Stomach (tissue), 4 donors: ENCODE measurements around the gene RNU6-8.

ENCODE experiments used
- CTCF ChIP-seq, 7 experiments: fragments of 450-650 bp in 4 of 7; fragments of 200-600 bp in 3 of 7; sonication (generic) in 3 of 7; IDR thresholded peaks; one replicate each; pipeline ENCODE4 v1.5.1; 2016 to 2019; ENCODE audit warnings: antibody characterized with exemption in 7 of 7, control low read depth in 2 of 7, mild to moderate bottlenecking in 1 of 7
- EP300 ChIP-seq: sonication (generic); formaldehyde crosslinking; IDR thresholded peaks from one replicate; pipeline ENCODE4 v1.6.1; 2017; ENCODE audit warnings: antibody characterized with exemption
- POLR2AphosphoS5 ChIP-seq, 3 donors: sonication (generic); formaldehyde crosslinking; IDR thresholded peaks; one replicate each; pipeline ENCODE4 v1.6.1; 2016; ENCODE audit warnings: antibody characterized with exemption in 3 of 3

- no peak for TF ChIP-seq CTCF (IDR thresholded peaks at IDR 0.05)
- no peak for TF ChIP-seq POLR2AphosphoS5 (IDR thresholded peaks at IDR 0.05)
- no peak for TF ChIP-seq EP300
Observed at GRCh38 chr14:32232481-32232880, 29.4 kb upstream of the RNU6-8 start.
